Astrocyte (in vitro differentiated cells and primary cell): Measurements from ENCODE around the gene SOCS6. TPM values are rescaled to one million over a fixed set of nuclear protein-coding genes. Genes with fewer than 3 reads are reported as not detected.

Source experiments
- DNase-seq: peaks from one replicate; pipeline ENCODE4 v3.0.0-alpha.2; 2010; ENCODE audit warnings: low read depth
- FAIRE-seq: peaks from 2 replicates; lab custom pipeline; 2011; peaks lifted over from hg19 to GRCh38; lab: Jason Lieb, UNC
- H2AFZ ChIP-seq: 2 replicates; pipeline ENCODE4 v1.6.0; 2012; ENCODE audit warnings: low read depth, low read length, inconsistent platforms
- H3K27ac ChIP-seq: 2 replicates; pipeline ENCODE4 v1.5.1; 2011; ENCODE audit warnings: low read depth, low read length, inconsistent platforms
- H3K27me3 ChIP-seq: 2 replicates; pipeline ENCODE4 v1.6.0; 2011; ENCODE audit warnings: low read length, inconsistent platforms; ENCODE audit not compliant: insufficient read depth
- H3K36me3 ChIP-seq: 2 replicates; pipeline ENCODE4 v1.5.1; 2011; ENCODE audit warnings: low read length, inconsistent platforms; ENCODE audit not compliant: insufficient read depth
- H3K4me1 ChIP-seq: 2 replicates; pipeline ENCODE4 v1.5.1; 2011; ENCODE audit warnings: low read length, inconsistent platforms; ENCODE audit not compliant: insufficient read depth
- H3K4me2 ChIP-seq: 2 replicates; pipeline ENCODE4 v1.6.0; 2012; ENCODE audit warnings: low read length, inconsistent platforms
- H3K4me3 ChIP-seq: 2 replicates; pipeline ENCODE4 v1.5.1; 2011; ENCODE audit warnings: low read depth, mild to moderate bottlenecking, low read length, inconsistent platforms; ENCODE audit not compliant: insufficient read depth
- H3K79me2 ChIP-seq: 2 replicates; pipeline ENCODE4 v1.6.0; 2012; ENCODE audit warnings: mild to moderate bottlenecking, low read length, inconsistent platforms; ENCODE audit not compliant: insufficient read depth
- H3K9ac ChIP-seq: 2 replicates; pipeline ENCODE4 v1.6.0; 2012; ENCODE audit warnings: mild to moderate bottlenecking, low read length, inconsistent platforms
- H3K9me3 ChIP-seq: 2 replicates; pipeline ENCODE4 v1.5.1; 2012; ENCODE audit warnings: low read depth, mild to moderate bottlenecking, low read length, inconsistent platforms; ENCODE audit not compliant: insufficient read depth
- H4K20me1 ChIP-seq: 2 replicates; pipeline ENCODE4 v1.6.0; 2012; ENCODE audit warnings: low read length, inconsistent platforms; ENCODE audit not compliant: insufficient read depth
- H3K27ac Mint-ChIP-seq: one replicate; pipeline ENCODE4 v1.8.0; 2021; ENCODE audit warnings: mild to moderate bottlenecking, mixed read lengths; ENCODE audit not compliant: unreplicated experiment
- H3K27me3 Mint-ChIP-seq: one replicate; pipeline ENCODE4 v1.8.0; 2021; ENCODE audit warnings: low read depth, mixed read lengths; ENCODE audit not compliant: unreplicated experiment
- H3K36me3 Mint-ChIP-seq: one replicate; pipeline ENCODE4 v1.8.0; 2021; ENCODE audit warnings: low read depth, mixed read lengths; ENCODE audit not compliant: unreplicated experiment
- H3K4me1 Mint-ChIP-seq: one replicate; pipeline ENCODE4 v1.8.0; 2021; ENCODE audit warnings: low read depth, mixed read lengths; ENCODE audit not compliant: unreplicated experiment
- H3K4me3 Mint-ChIP-seq: one replicate; pipeline ENCODE4 v1.8.0; 2021; ENCODE audit warnings: mild to moderate bottlenecking, moderate library complexity, mixed read lengths; ENCODE audit not compliant: unreplicated experiment
- H3K9me3 Mint-ChIP-seq: one replicate; pipeline ENCODE4 v1.8.0; 2021; ENCODE audit warnings: mild to moderate bottlenecking, mixed read lengths; ENCODE audit not compliant: unreplicated experiment
- EZH2 ChIP-seq: IDR thresholded peaks from 2 replicates; pipeline ENCODE4 v1.6.1; 2012; ENCODE audit warnings: mild to moderate bottlenecking, low read length, inconsistent platforms; ENCODE audit not compliant: insufficient read depth
- total RNA-seq: library from RNA; stranded (reverse); gene quantifications from 2 replicates; pipeline ENCODE4 v1.2.1, GENCODE V29; 2021
- TF ChIP-seq, protein P1 (sequence below): IDR thresholded peaks from 2 replicates; pipeline ENCODE4 v1.5.1; 2011; ENCODE audit warnings: low read depth, mild to moderate bottlenecking, inconsistent platforms, low read length, moderate library complexity; ENCODE audit not compliant: insufficient read depth

The SOCS6 gene
- total RNA-seq, 1 donor from 2014 or later = 24.1 TPM

DNA sequence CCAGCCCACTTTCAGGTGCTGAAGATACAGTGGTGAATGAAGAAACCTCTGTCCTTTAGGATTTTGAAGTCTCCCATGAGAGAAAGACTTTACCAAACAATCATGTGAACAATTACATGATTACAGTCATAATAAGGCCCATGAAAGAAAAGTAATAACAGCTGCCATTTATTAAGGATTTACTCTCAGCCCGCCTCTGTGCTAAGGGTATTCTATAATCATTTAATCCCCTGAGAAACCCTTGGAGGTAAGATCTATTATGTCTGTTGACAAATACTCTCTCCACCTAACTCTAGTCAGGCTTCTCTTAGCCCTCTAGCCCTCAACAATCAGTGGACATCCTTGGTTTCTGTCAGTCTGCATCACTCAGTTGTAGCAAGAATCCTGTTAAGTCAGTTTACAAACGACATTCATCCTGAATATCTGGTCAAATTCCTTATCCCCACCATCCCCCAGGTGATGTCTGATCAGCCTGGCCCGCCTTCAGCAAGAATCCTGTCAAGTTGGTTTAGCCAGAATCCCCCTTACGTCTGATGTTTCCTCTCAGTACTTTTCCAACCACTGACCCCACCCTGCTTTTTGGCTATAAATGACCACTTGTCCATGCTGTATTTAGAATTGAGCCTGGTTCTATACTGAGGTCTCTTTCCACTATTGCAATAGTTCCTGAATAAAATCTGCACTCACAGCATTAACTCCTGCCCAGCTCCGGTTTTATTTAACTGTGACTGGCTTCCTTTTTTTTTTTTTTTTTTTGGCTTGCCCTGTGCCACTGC, 12.2 kb upstream of the SOCS6 start:
- no peak overlapping the region for H3K9ac ChIP-seq
- Mint-ChIP-seq H3K4me3 (no peak overlapping the region), H3K36me3 (peaks cover 2% of the 10 kb centered on the region), H3K27ac (no peak overlapping the region), H3K27me3 (peaks cover 4% of the 10 kb centered on the region), H3K9me3 (peaks cover 15% of the 10 kb centered on the region), H3K4me1 (peaks cover 3% of the 10 kb centered on the region)
- peaks cover under 1% of the 10 kb centered on the region for H3K9me3 ChIP-seq
- H3K4me3 ChIP-seq = no peak overlapping the region
- no peak overlapping the region for H2AFZ ChIP-seq
- H3K4me2 ChIP-seq = no peak overlapping the region
- TF ChIP-seq, protein P1, sequence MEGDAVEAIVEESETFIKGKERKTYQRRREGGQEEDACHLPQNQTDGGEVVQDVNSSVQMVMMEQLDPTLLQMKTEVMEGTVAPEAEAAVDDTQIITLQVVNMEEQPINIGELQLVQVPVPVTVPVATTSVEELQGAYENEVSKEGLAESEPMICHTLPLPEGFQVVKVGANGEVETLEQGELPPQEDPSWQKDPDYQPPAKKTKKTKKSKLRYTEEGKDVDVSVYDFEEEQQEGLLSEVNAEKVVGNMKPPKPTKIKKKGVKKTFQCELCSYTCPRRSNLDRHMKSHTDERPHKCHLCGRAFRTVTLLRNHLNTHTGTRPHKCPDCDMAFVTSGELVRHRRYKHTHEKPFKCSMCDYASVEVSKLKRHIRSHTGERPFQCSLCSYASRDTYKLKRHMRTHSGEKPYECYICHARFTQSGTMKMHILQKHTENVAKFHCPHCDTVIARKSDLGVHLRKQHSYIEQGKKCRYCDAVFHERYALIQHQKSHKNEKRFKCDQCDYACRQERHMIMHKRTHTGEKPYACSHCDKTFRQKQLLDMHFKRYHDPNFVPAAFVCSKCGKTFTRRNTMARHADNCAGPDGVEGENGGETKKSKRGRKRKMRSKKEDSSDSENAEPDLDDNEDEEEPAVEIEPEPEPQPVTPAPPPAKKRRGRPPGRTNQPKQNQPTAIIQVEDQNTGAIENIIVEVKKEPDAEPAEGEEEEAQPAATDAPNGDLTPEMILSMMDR = no peak
- TF ChIP-seq EZH2 = no peak
- H3K27ac ChIP-seq = no peak overlapping the region
- DNase-seq (no peak), FAIRE-seq (no peak)
- H3K27me3 ChIP-seq = no peaks in the 10 kb centered on the region
- no peaks in the 10 kb centered on the region for H3K36me3 ChIP-seq
- no peaks in the 10 kb centered on the region for H3K4me1 ChIP-seq
- no peaks in the 10 kb centered on the region for H4K20me1 ChIP-seq
- no peaks in the 10 kb centered on the region for H3K79me2 ChIP-seq

DNA sequence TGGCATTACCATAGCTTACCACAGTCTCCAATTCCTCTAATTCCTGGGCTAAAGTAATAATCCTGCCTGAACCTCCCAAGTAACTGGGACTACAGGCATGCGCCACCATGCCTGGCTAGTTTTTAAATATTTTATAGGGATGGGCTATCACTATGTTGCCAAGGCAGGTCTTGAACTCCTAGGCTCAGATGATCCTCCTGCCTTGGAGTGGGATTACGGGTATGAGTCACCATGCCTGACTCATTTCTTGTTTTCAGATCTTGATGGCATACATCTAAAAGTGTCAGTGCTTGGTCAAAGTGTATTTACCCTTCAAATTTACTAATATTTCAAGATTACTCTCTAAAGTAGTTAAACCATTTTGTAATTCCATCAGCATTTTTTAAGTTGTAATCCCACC, 9.4 kb upstream of the SOCS6 start:
- DNase-seq (no peak), FAIRE-seq (no peak)
- Histone ChIP-seq H4K20me1 (no peaks in the 10 kb centered on the region), H3K9me3 (no peaks in the 10 kb centered on the region), H2AFZ (no peak overlapping the region), H3K4me3 (no peak overlapping the region), H3K27me3 (no peaks in the 10 kb centered on the region), H3K36me3 (no peaks in the 10 kb centered on the region), H3K4me1 (no peaks in the 10 kb centered on the region), H3K79me2 (no peaks in the 10 kb centered on the region), H3K4me2 (no peak overlapping the region), H3K27ac (no peak overlapping the region), H3K9ac (no peak overlapping the region)
- H3K4me1 Mint-ChIP-seq = peaks cover 3% of the 10 kb centered on the region
- H3K9me3 Mint-ChIP-seq = peaks cover 8% of the 10 kb centered on the region
- no peak for TF ChIP-seq EZH2
- TF ChIP-seq, protein P1 = no peak
- no peaks in the 10 kb centered on the region for H3K36me3 Mint-ChIP-seq
- no peak overlapping the region for H3K27ac Mint-ChIP-seq
- no peak overlapping the region for H3K4me3 Mint-ChIP-seq
- H3K27me3 Mint-ChIP-seq = peaks cover 2% of the 10 kb centered on the region
